ENCODE data around the gene KCNN2. TPM values are rescaled to one million over a fixed set of nuclear protein-coding genes. Genes with fewer than 3 reads are reported as not detected.

Gene KCNN2
- total and polyA plus RNA-seq, 2 of the 8 experiments (the other 6 are each of a cell fraction or from before 2014, with no cell fraction given), result 13.1 to 18.6 TPM

- H2BK120ac ChIP-seq (replicated peaks; ENCODE audit: low read depth, low read length), result no peak overlapping the region
- H3K9me3 ChIP-seq (ENCODE audit: insufficient read depth in 2 of 2, low read depth in 1 of 2, low read length in 1 of 2), result no peaks in the 10 kb centered on the region
- peaks cover 0 to 4% (median 1%) of the 10 kb centered on the region in 4 experiments; a peak in 2 of 7 replicates for H3K4me1 ChIP-seq (replicated peaks in 1 of 4; ENCODE audit: control insufficient read depth in 3 of 4, insufficient read depth in 4 of 4, low read length in 3 of 4)
- no peak overlapping the region for H2BK15ac ChIP-seq (ENCODE audit: low read length)
- H2AFZ ChIP-seq (ENCODE audit: low read length), result no peak overlapping the region
- no peak overlapping the region for H4K91ac ChIP-seq (replicated peaks; ENCODE audit: insufficient read length, low read length)
- FAIRE-seq (no peak), DNase-seq (ENCODE audit: low read depth in 1 of 2, low spot score in 2 of 2) (no peak)
- H3K36me3 ChIP-seq (ENCODE audit: control insufficient read depth in 2 of 4, insufficient read depth in 4 of 4, low read length in 3 of 4), result no peaks in the 10 kb centered on the region
- no peak overlapping the region for H2AK5ac ChIP-seq (ENCODE audit: low read depth, low read length)
- no peak overlapping the region for H3K9ac ChIP-seq (replicated peaks in 1 of 4; ENCODE audit: extremely low read depth in 1 of 4, low read depth in 3 of 4, low read length in 3 of 4)
- H2BK20ac ChIP-seq (ENCODE audit: low read length), result no peak overlapping the region
- no peak overlapping the region for H4K8ac ChIP-seq (ENCODE audit: extremely low read depth, insufficient read depth, low read length)
- peaks cover 3% of the 10 kb centered on the region for H3K79me1 ChIP-seq (ENCODE audit: low read depth, low read length)
- H3K27ac ChIP-seq (ENCODE audit: low read depth, low read length), result no peak overlapping the region
- no peaks in the 10 kb centered on the region for H3K27me3 ChIP-seq (replicated peaks in 1 of 4; ENCODE audit: control insufficient read depth in 3 of 4, extremely low read depth in 1 of 4, insufficient read depth in 3 of 4, low read length in 3 of 4)
- no peak overlapping the region for H3K4ac ChIP-seq (replicated peaks; ENCODE audit: insufficient read length, low read depth, low read length)
- ChIA-PET CTCF (ENCODE audit: partially characterized antibody) (interaction anchor here (0.6 to 1.9 kb wide), 7 partner anchors 12 to 204 kb away, joined by 3 to 10 read pairs (median 3); no protein-coding TSS in a partner anchor), POLR2A (ENCODE audit: partially characterized antibody) (no interaction called here)
- H3K56ac ChIP-seq (replicated peaks; ENCODE audit: insufficient read length, low read depth, low read length), result no peak overlapping the region
- H3K4me2 ChIP-seq (ENCODE audit: insufficient read depth in 1 of 2, low read depth in 2 of 2, low read length in 2 of 2), result no peak overlapping the region
- H3K23me2 ChIP-seq (ENCODE audit: low read depth, low read length), result no peaks in the 10 kb centered on the region
- H4K5ac ChIP-seq (ENCODE audit: insufficient read length, low read depth, low read length), result no peak overlapping the region
- no peak overlapping the region for H3K18ac ChIP-seq (ENCODE audit: extremely low read depth, low read length)
- peaks cover 1 to 4% of the 10 kb centered on the region in 2 experiments for H4K20me1 ChIP-seq (replicated peaks in 1 of 2; ENCODE audit: control insufficient read depth in 1 of 2, insufficient read depth in 2 of 2, low read length in 2 of 2)
- H3K14ac ChIP-seq (ENCODE audit: insufficient read length), result no peak overlapping the region
- H2BK5ac ChIP-seq (ENCODE audit: low read depth, low read length), result no peak overlapping the region
- no peak overlapping the region for H3K4me3 ChIP-seq (ENCODE audit: extremely low read depth in 1 of 4, insufficient read depth in 2 of 4, low read depth in 3 of 4, low read length in 4 of 4)
- no peak overlapping the region for H2BK12ac ChIP-seq (ENCODE audit: low read depth, low read length)
- peaks cover 4 to 99% of the 10 kb centered on the region in 2 experiments for H3K79me2 ChIP-seq (ENCODE audit: control insufficient read depth in 1 of 2, insufficient read depth in 2 of 2, low read length in 2 of 2)
- H3K23ac ChIP-seq (ENCODE audit: insufficient read length), result no peak overlapping the region
- TF ChIP-seq PHF8 (conservative IDR thresholded peaks at IDR 0.05; ENCODE audit: low read depth, low read length), result no peak
- TF ChIP-seq RAD21 (IDR thresholded peaks at IDR 0.05 in 1 of 2, conservative IDR thresholded peaks at IDR 0.05 in 1 of 2; ENCODE audit: low read depth in 2 of 2, low read length in 2 of 2), result no peak
- TF ChIP-seq CTBP2 (IDR thresholded peaks at IDR 0.05; ENCODE audit: borderline replicate concordance, insufficient read depth, insufficient read length, low read length), result no peak
- TF ChIP-seq YY1 (IDR thresholded peaks at IDR 0.05; ENCODE audit: low read depth, low read length), result no peak
- no peak for TF ChIP-seq GTF2F1 (IDR thresholded peaks at IDR 0.05; ENCODE audit: borderline replicate concordance, low read depth, low read length)
- TF ChIP-seq RXRA (IDR thresholded peaks at IDR 0.05; ENCODE audit: insufficient read depth, low read depth, low read length), result no peak
These were observed 58.1 kb downstream of the KCNN2 start for GRCh38 chr5:114419959-114420358.
